ENCODE data around the gene KCNK1. TPM values are rescaled to one million over a fixed set of nuclear protein-coding genes. Genes with fewer than 3 reads are reported as not detected.

KCNK1 gene
- total RNA-seq, 1 donor from 2014 or later, result 25.2 TPM

- intact Hi-C loops (cut with micrococcal nuclease), result no loop called here
- no peak overlapping the region for H3K4me3 ChIP-seq
- DNase-seq, result no peak
- no peaks in the 10 kb centered on the region for H3K27me3 ChIP-seq (ENCODE audit: low read depth)
- H3K36me3 ChIP-seq, result no peaks in the 10 kb centered on the region
- no peaks in the 10 kb centered on the region for H3K4me1 ChIP-seq
- no peak overlapping the region for H3K27ac ChIP-seq (replicated peaks)
- no peak for TF ChIP-seq CTCF (IDR thresholded peaks at IDR 0.05; ENCODE audit: borderline replicate concordance)
- peaks cover 4% of the 10 kb centered on the region for H3K9me3 ChIP-seq (replicated peaks)
Observed at GRCh38 chr1:233651061-233651460, 37.2 kb downstream of the KCNK1 start.

DNA sequence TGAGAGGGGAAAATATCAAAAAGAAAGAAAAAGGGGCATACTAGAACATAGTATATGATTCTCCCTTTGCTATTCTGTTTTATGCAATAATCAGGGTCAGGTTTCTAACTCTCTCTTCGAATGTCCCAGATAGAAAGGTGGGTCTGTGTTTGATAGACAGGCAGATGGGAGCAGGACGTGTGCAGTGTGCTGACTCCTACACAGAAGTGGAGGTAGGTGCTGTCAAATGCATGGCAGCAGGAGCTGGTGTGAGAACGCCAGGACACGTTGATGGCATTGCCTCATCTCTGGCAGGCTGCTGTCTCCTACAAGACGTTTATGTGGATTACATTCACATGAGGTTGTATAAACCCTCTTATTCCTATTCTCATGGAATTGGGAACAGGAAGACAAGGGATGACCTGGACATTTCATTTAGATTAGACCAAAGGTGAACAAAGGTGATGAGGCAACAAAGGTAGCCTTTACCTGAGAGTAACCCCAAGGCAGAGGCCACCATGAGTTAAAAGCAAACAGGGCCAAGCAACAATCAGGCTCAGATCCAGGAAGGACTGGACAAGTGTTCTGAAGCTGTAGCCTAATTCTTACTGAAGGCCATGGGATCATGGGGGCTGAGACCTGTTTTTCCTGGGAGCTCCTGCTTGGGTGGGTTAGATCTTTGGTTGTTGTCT lies 37.8 kb downstream of the KCNK1 start:
- DNase-seq, result no peak
- Histone ChIP-seq H3K27me3 (ENCODE audit: low read depth) (no peaks in the 10 kb centered on the region), H3K9me3 (replicated peaks) (peaks cover 4% of the 10 kb centered on the region), H3K4me3 (no peak overlapping the region), H3K27ac (replicated peaks) (no peak overlapping the region), H3K36me3 (no peaks in the 10 kb centered on the region), H3K4me1 (no peaks in the 10 kb centered on the region)
- no peak for TF ChIP-seq CTCF (IDR thresholded peaks at IDR 0.05; ENCODE audit: borderline replicate concordance)
- intact Hi-C loops (cut with micrococcal nuclease), result no loop called here

DNA sequence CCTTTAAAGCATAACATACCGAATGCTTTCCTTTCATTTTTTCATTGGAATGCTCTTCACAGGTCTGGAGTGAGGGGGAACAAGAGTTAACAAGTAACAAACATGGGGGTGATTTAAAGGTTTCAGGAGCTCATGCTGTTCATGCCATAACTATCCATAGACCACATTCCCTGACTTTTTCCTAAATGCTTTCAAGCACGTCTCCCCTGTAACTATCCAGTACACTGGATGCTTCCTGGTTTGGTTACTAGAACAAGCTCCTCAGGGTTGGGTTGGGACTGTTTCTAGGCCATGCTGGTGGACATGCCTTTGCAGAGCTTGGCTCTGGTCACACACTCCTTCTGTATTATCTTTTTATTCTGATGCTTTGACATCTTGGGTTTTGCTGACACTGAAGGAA lies 38.6 kb downstream of the KCNK1 start:
- no peak for DNase-seq
- Histone ChIP-seq H3K27me3 (ENCODE audit: low read depth) (no peaks in the 10 kb centered on the region), H3K36me3 (no peaks in the 10 kb centered on the region), H3K27ac (replicated peaks) (no peak overlapping the region), H3K4me3 (no peak overlapping the region), H3K4me1 (no peaks in the 10 kb centered on the region), H3K9me3 (replicated peaks) (peaks cover 4% of the 10 kb centered on the region)
- no peak for TF ChIP-seq CTCF (IDR thresholded peaks at IDR 0.05; ENCODE audit: borderline replicate concordance)
- intact Hi-C loops (cut with micrococcal nuclease), result no loop called here

GRCh38 chr1:233654658-233655280 lies 40.9 kb downstream of the KCNK1 start:
- DNase-seq, result no peak
- H3K27ac ChIP-seq (replicated peaks), result no peak overlapping the region
- no peak overlapping the region for H3K4me3 ChIP-seq
- intact Hi-C loops (cut with micrococcal nuclease), result no loop called here
- H3K9me3 ChIP-seq (replicated peaks), result no peaks in the 10 kb centered on the region
- H3K27me3 ChIP-seq (ENCODE audit: low read depth), result no peaks in the 10 kb centered on the region
- no peaks in the 10 kb centered on the region for H3K36me3 ChIP-seq
- no peak for TF ChIP-seq CTCF (IDR thresholded peaks at IDR 0.05; ENCODE audit: borderline replicate concordance)
- H3K4me1 ChIP-seq, result no peaks in the 10 kb centered on the region

DNA sequence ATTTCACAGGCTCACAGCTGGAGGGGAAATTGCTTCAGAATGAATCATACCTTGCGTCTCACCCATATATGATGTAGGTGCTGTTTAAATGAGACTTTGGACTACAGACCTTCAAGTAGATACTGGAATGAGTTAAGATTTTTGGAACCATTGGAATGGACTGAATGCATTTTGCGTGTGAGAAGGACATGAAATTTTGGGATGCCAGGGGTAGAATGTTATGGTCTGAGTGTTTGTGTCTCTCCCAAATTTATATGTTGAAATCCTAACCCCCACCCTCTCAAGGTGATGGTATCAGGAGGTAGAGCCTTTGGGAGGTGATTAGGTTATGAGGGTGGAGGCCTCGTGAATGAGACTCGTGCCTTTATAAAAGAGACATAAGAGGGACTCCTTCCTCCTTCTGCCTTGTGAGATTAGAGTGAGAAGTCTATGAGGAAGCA lies 41.4 kb downstream of the KCNK1 start:
- Histone ChIP-seq H3K27me3 (ENCODE audit: low read depth) (no peaks in the 10 kb centered on the region), H3K4me1 (no peaks in the 10 kb centered on the region), H3K36me3 (no peaks in the 10 kb centered on the region), H3K9me3 (replicated peaks) (no peaks in the 10 kb centered on the region), H3K27ac (replicated peaks) (no peak overlapping the region), H3K4me3 (no peak overlapping the region)
- intact Hi-C loops (cut with micrococcal nuclease), result no loop called here
- no peak for TF ChIP-seq CTCF (IDR thresholded peaks at IDR 0.05; ENCODE audit: borderline replicate concordance)
- no peak for DNase-seq
